Kidney (tissue), 14 donors: ENCODE data around the gene RIT1. TPM values are rescaled to one million over a fixed set of nuclear protein-coding genes. Genes with fewer than 3 reads are reported as not detected.

Source experiments
- DNase-seq, 5 donors: peaks; one replicate each; pipeline ENCODE4 v3.0.0-alpha.2; 2013 to 2020
- FAIRE-seq: peaks from 2 replicates; lab custom pipeline; 2012; peaks lifted over from hg19 to GRCh38; lab: Jason Lieb, UNC
- H3K27ac ChIP-seq, 2 donors: one replicate each; pipeline ENCODE4 v1.7.0; 2013; ENCODE audit warnings: low read depth in 2 of 2, low read length in 2 of 2, inconsistent platforms in 1 of 2
- H3K27me3 ChIP-seq: one replicate; pipeline ENCODE4 v1.7.1; 2013; ENCODE audit warnings: low read length, inconsistent platforms; ENCODE audit not compliant: control insufficient read depth, insufficient read depth
- H3K36me3 ChIP-seq, 3 donors: one replicate each; pipeline versions ENCODE4 v1.7.0 to v1.7.1; 2013; ENCODE audit warnings: low read length in 3 of 3, control low read depth in 1 of 3, inconsistent platforms in 1 of 3; ENCODE audit not compliant: insufficient read depth in 3 of 3, control insufficient read depth in 2 of 3
- H3K4me1 ChIP-seq, 3 donors: one replicate each; pipeline versions ENCODE4 v1.7.0 to v1.7.1; 2013; ENCODE audit warnings: low read length in 3 of 3, inconsistent platforms in 1 of 3, low read depth in 1 of 3; ENCODE audit not compliant: control insufficient read depth in 2 of 3, insufficient read depth in 2 of 3
- H3K4me3 ChIP-seq, 3 donors: one replicate each; pipeline versions ENCODE4 v1.7.0 to v1.8.1; 2013; ENCODE audit warnings: low read length in 3 of 3, control low read depth in 1 of 3, inconsistent platforms in 1 of 3
- H3K9ac ChIP-seq, 3 donors: one replicate each; pipeline versions ENCODE4 v1.7.0 to v1.7.1; 2013; ENCODE audit warnings: low read length in 3 of 3, control low read depth in 1 of 3, inconsistent platforms in 1 of 3
- H3K9me3 ChIP-seq, 3 donors: one replicate each; pipeline versions ENCODE4 v1.7.0 to v1.7.1; 2013; ENCODE audit warnings: low read length in 3 of 3, control low read depth in 1 of 3, inconsistent platforms in 1 of 3; ENCODE audit not compliant: control insufficient read depth in 2 of 3, insufficient read depth in 1 of 3
- intact Hi-C: fragments of 100-400 bp; cut with DNase I; formaldehyde crosslinking; loops from one replicate; pipeline ENCODE4 v1.11.1; 2022
- polyA plus RNA-seq: library from polyadenylated mRNA; stranded (reverse); fragments of 350-450 nt; fragmentation: Illumina TruSeq; extraction: RNeasy Lipid Tissue Mini Kit (QIAGEN cat#74804); gene quantifications from one replicate; pipeline ENCODE4 v1.2.3, GENCODE V29; 2014; ENCODE audit warnings: low read depth, low replicate concordance; ENCODE audit not compliant: insufficient read depth
- total RNA-seq: library from RNA; stranded (reverse); fragmentation: NEBNext Ultra II Directional; extraction: Animal tissue kit (Norgen Biotek cat#: 25700); gene quantifications from one replicate; pipeline ENCODE4 v1.2.1, GENCODE V29; 2021
- TF ChIP-seq, protein P1 (sequence below): IDR thresholded peaks from 3 replicates; pipeline ENCODE4 v1.5.1; 2012; ENCODE audit warnings: mild to moderate bottlenecking, moderate library complexity, borderline replicate concordance; ENCODE audit not compliant: insufficient read depth; ENCODE audit errors: extremely low read depth
- donor health status: control.
- donor health status: control.
- donor health status: control.
- donor health status: control.
- donor health status: control.
- donor health status: DM: yes; HTN: yes; CAD: no.
- donor health status: Normal renal cell carcinoma (clear cell type).

RIT1 gene
- total and polyA plus RNA-seq, 2 donors from 2014 or later, result 33.2 to 40.8 TPM

DNA sequence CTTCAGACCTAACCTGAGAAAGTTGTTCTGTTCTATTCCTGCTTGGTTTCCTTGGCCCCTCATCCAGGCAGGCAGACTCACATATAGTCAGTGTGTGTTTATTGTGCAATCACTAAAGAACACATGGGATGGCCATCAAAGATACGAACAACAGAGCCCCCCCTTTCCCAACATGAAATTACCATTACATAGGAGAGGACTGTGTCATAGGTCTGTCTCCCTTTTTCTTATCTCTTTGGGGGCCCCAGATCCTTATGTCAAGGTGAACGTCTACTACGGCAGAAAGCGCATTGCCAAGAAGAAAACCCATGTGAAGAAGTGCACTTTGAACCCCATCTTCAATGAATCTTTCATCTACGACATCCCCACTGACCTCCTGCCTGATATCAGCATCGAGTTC lies 30.2 kb downstream of the RIT1 start:
- FAIRE-seq, result no peak

DNA sequence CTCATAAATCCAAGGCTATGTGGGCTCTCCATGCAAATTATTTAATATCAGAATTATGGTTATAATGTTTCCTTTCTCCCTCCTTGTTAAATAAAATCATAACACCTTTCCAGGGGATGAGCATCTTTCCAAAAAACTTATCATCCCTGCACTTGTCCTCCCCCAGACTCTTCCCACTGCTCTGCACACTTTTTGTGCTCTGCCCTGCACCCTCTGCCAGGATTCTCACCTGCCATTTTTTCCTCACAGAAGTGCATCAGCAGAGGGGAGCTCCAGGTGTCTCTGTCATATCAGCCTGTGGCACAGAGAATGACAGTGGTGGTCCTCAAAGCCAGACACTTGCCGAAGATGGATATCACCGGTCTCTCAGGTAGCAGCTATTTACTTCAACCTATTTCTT lies 30.9 kb downstream of the RIT1 start:
- Histone ChIP-seq H3K27ac (no peak overlapping the region), H3K36me3 (no peaks in the 10 kb centered on the region), H3K9me3 (no peaks in the 10 kb centered on the region), H3K27me3 (no peaks in the 10 kb centered on the region), H3K4me1 (peaks cover 0 to 13% (median 0%) of the 10 kb centered on the region in 3 donors), H3K4me3 (no peak overlapping the region), H3K9ac (no peak overlapping the region)
- FAIRE-seq, result no peak
- TF ChIP-seq, protein P1, sequence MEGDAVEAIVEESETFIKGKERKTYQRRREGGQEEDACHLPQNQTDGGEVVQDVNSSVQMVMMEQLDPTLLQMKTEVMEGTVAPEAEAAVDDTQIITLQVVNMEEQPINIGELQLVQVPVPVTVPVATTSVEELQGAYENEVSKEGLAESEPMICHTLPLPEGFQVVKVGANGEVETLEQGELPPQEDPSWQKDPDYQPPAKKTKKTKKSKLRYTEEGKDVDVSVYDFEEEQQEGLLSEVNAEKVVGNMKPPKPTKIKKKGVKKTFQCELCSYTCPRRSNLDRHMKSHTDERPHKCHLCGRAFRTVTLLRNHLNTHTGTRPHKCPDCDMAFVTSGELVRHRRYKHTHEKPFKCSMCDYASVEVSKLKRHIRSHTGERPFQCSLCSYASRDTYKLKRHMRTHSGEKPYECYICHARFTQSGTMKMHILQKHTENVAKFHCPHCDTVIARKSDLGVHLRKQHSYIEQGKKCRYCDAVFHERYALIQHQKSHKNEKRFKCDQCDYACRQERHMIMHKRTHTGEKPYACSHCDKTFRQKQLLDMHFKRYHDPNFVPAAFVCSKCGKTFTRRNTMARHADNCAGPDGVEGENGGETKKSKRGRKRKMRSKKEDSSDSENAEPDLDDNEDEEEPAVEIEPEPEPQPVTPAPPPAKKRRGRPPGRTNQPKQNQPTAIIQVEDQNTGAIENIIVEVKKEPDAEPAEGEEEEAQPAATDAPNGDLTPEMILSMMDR, result no peak
- no peak for DNase-seq
- intact Hi-C loops, result no loop called here

More for the DNA sequence above, 30.2 kb downstream of the RIT1 start:
- no peaks in the 10 kb centered on the region for H3K36me3 ChIP-seq
- intact Hi-C loops, result no loop called here
- H3K9ac ChIP-seq, result no peak overlapping the region
- H3K4me1 ChIP-seq, result peaks cover 0 to 17% (median 0%) of the 10 kb centered on the region in 3 donors
- H3K27ac ChIP-seq, result no peak overlapping the region
- no peaks in the 10 kb centered on the region for H3K9me3 ChIP-seq
- no peak for DNase-seq
- no peak overlapping the region for H3K4me3 ChIP-seq
- TF ChIP-seq, protein P1, result no peak
- H3K27me3 ChIP-seq, result no peaks in the 10 kb centered on the region

DNA sequence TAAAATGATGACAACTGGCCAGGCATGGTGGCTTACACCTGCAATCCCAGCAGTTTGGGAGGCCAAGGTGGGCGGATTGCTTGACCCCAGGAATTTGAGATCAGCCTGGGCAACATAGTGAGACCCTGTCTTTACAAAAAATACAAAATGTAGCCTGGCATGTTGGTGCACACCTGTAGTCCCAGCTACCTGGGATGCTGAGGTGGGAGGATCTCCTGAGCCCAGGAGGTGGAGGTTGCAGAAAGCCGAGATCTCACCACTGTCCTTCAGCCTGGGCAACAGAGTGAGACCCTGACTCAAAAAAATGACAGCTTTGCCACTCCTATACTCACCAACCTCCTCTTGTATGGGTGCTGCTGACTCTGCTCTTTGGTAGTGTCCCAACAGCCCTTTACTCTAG lies 33.2 kb downstream of the RIT1 start:
- Histone ChIP-seq H3K4me3 (no peak overlapping the region), H3K27ac (no peak overlapping the region), H3K4me1 (no peaks in the 10 kb centered on the region), H3K36me3 (no peaks in the 10 kb centered on the region), H3K9ac (no peak overlapping the region), H3K27me3 (no peaks in the 10 kb centered on the region), H3K9me3 (no peaks in the 10 kb centered on the region)
- DNase-seq (no peak), FAIRE-seq (no peak)
- intact Hi-C loops, result no loop called here
- TF ChIP-seq, protein P1, result no peak

GRCh38 chr1:155873860-155874259 lies 37.3 kb downstream of the RIT1 start:
- Histone ChIP-seq H3K36me3 (no peaks in the 10 kb centered on the region), H3K27ac (no peak overlapping the region), H3K27me3 (no peaks in the 10 kb centered on the region), H3K9me3 (no peaks in the 10 kb centered on the region), H3K4me3 (no peak overlapping the region), H3K4me1 (no peaks in the 10 kb centered on the region), H3K9ac (no peak overlapping the region)
- TF ChIP-seq, protein P1, result no peak
- no peak for DNase-seq
- no peak for FAIRE-seq
- intact Hi-C loops, result no loop called here
